Measurements from ENCODE around the gene CLNK.

Gene CLNK

DNA sequence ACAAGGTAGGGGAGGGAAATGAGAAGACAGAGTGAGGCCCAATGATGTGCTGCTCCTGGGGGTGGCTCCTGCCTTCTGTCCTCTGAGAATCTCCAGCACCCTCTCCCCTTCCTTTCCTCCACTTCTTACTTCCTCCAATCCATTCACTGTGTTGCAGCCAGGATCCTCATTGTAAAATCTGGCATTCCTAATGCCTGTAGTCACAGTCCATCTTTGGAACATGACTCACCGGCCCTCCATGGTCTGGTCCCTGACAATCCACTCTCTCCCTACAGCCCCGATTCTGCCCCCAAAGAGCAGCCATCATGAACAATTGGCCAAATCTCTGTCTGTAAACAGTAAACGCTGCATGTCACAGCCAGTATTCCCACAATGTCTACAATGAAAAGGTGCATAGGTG is 72.9 kb downstream of the CLNK start:
- TF ChIP-seq, protein P1, sequence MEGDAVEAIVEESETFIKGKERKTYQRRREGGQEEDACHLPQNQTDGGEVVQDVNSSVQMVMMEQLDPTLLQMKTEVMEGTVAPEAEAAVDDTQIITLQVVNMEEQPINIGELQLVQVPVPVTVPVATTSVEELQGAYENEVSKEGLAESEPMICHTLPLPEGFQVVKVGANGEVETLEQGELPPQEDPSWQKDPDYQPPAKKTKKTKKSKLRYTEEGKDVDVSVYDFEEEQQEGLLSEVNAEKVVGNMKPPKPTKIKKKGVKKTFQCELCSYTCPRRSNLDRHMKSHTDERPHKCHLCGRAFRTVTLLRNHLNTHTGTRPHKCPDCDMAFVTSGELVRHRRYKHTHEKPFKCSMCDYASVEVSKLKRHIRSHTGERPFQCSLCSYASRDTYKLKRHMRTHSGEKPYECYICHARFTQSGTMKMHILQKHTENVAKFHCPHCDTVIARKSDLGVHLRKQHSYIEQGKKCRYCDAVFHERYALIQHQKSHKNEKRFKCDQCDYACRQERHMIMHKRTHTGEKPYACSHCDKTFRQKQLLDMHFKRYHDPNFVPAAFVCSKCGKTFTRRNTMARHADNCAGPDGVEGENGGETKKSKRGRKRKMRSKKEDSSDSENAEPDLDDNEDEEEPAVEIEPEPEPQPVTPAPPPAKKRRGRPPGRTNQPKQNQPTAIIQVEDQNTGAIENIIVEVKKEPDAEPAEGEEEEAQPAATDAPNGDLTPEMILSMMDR (IDR thresholded peaks at IDR 0.05; ENCODE audit: insufficient read depth, low read depth, low read length, missing control alignments), result no peak
- DNase-seq (ENCODE audit: low read depth), result peak; percentile 79
- H3K4me3 ChIP-seq (ENCODE audit: low read length), result no peak overlapping the region

DNA sequence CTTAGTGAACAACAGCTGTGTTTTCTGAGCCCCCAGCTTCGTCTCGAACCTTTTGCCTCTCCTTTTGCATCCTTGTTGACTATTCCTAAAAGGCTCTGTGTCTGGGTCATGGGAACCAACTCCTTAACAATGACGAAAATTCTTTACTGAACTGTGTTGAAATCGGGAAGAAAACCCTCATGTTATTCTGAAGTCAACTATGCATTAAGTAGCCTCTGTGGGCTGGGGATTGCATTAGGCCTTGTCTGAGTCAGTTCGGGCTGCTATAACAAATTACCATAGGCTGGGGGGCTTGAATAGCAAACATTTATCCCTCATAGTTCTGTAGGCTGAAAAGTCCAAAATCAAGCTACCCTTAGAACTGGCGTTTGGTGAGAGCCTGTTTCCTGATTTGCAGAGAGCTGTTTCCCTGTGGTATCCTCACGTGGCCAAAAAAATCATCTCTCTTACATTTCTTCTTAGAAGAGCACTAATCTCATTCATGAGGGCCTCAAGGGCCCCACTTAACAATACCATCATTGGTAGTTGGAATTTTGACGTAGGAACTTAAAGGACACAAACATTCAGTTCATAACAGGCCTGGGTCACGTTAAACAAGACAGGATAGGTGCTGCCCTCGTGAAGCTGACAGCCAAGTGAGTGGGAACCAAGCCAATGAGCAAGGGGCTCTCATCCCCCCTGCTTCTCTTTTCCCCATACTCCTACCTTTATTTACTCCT is 75.9 kb downstream of the CLNK start:
- no peak for DNase-seq (ENCODE audit: low read depth)
- TF ChIP-seq, protein P1 (IDR thresholded peaks at IDR 0.05; ENCODE audit: insufficient read depth, low read depth, low read length, missing control alignments), result no peak
- H3K4me3 ChIP-seq (ENCODE audit: low read length), result no peak overlapping the region

DNA sequence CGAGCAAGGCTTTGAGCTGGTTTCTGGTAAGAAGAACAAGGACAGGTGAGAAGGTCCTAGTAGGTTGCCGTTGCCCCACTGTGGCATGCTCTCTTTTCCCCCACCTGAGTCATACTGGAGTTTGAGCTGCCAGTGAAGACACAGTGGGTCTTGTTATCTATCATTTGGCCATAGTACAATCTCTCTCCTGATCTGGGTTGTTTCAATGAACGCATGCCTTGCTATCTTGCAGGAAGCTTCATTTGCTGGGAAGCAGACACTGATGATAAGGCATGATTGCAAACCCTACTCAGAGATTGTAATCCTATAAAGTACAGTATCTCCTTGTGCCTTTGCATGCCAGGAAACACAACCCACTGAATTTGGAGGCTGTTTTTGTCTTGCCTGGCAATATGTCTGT is 77.4 kb downstream of the CLNK start:
- H3K4me3 ChIP-seq (ENCODE audit: low read length), result no peak overlapping the region
- no peak for DNase-seq (ENCODE audit: low read depth)
- TF ChIP-seq, protein P1 (IDR thresholded peaks at IDR 0.05; ENCODE audit: insufficient read depth, low read depth, low read length, missing control alignments), result no peak

DNA sequence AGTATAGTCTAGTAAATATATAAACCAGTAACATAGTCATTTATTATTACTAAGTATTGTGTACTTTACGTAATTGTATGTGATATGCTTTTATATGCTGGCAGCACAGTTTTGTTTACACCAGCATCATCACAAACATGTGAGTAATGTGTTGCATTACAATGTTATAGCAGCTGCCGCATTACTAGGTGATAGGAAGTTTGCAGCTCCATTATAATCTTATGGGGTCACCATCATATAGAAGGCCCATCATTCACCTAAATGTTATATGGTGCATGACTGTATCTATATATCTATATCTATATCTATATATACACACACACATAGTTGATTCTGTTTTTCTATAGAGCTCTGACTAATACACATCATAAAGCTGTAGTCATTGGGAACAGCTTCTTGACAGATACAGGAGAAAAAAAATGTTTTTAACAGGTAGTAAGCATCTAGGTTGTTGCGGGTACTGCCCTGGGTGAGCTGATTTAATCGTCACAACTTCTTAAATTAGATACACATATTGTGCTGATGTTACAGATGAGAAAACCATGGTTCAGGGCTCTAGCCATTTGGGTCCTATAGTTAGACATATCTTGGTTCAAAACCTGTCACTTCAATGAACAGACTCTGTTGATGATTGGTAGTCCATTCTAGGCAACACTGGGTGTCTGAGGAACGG is 77.9 kb downstream of the CLNK start:
- no peak overlapping the region for H3K4me3 ChIP-seq (ENCODE audit: low read length)
- DNase-seq (ENCODE audit: low read depth), result peak; percentile 50
- TF ChIP-seq, protein P1 (IDR thresholded peaks at IDR 0.05; ENCODE audit: insufficient read depth, low read depth, low read length, missing control alignments), result no peak

DNA sequence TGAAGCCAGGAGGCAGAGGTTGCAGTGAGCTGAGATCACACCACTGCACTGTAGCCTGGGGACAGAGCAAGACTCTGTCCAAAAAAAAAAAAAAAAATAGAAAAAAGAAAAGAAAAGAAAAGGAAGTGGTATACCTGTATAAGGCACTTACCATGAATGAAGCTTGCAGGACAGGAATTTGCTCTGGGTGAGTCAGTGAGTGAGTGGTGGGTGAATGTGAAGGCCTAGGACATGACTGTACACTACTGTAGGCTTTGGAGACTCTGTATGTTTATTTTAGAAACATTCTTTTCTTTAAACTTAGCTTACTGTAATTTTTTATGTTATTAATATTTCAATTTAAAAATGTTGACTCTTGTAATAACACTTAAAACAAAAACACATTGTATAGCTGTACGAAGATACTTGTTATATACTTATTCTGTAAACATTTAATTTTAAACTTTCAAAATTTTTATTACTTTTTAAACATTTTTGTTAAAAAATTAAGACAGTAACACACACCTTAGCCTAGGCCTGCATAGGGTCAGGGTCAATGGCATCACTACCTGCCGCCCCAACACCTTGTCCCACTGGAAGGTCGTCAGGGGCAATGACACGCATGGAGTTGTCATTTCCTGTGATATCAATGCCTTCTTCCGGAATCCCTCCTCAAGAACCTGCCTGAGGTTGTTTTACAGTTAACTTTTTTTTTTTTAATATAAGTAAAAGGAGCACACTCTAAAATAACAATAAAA is 78.7 kb downstream of the CLNK start:
- DNase-seq (ENCODE audit: low read depth), result peak; percentile 86
- TF ChIP-seq, protein P1 (IDR thresholded peaks at IDR 0.05; ENCODE audit: insufficient read depth, low read depth, low read length, missing control alignments), result no peak
- H3K4me3 ChIP-seq (ENCODE audit: low read length), result no peak overlapping the region

DNA sequence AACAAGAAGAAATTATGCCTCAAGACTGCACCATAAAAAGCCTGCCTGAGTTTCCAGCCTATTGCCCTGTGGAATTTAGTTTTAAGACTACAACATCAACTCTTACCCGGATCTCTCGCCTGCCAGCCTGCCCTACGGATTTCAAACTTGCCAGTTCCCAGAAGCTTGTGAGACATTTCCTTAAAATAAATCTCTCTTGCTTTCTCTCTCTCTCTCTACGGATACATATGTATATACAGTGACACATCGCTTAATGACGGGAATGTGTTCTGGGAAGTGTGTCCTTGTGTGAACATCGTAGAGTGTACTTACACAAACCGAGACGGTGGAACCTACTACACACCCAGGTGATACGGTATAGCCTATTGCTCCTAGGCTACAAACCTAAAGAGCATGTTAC is 79.5 kb downstream of the CLNK start:
- TF ChIP-seq, protein P1 (IDR thresholded peaks at IDR 0.05; ENCODE audit: insufficient read depth, low read depth, low read length, missing control alignments), result no peak
- H3K4me3 ChIP-seq (ENCODE audit: low read length), result no peak overlapping the region
- no peak for DNase-seq (ENCODE audit: low read depth)
